HG03135 (cell line): ENCODE results near the gene CKAP2L.
"Not testable (repeated sequence)": the region's sequence is repeated elsewhere in the genome, so short reads cannot be mapped to it uniquely, and the experiment has no call there.

Experiments
- ATAC-seq: cut with Tn5 transposase; IDR thresholded peaks from one replicate; pipeline ENCODE4 v1.9.1; 2021; ENCODE audit warnings: mild to moderate bottlenecking, moderate library complexity; ENCODE audit not compliant: unreplicated experiment

Gene CKAP2L

GRCh38 chr2:112726487-112727190 lies 37.8 kb downstream of the CKAP2L start:
- peak; percentile 76 for ATAC-seq

- ATAC-seq, result peak; percentile 42
Observed at GRCh38 chr2:112725545-112726457, 38.6 kb downstream of the CKAP2L start.

- ATAC-seq, result no peak
Observed at GRCh38 chr2:112724591-112725525, 39.6 kb downstream of the CKAP2L start.

GRCh38 chr2:112723995-112724394 lies 40.4 kb downstream of the CKAP2L start:
- no peak for ATAC-seq

GRCh38 chr2:112723547-112723940 lies 40.9 kb downstream of the CKAP2L start:
- ATAC-seq, result no peak

GRCh38 chr2:112722816-112723546 lies 41.4 kb downstream of the CKAP2L start:
- ATAC-seq, result no peak

- no peak for ATAC-seq
Observed at GRCh38 chr2:112721819-112722522, 42.4 kb downstream of the CKAP2L start.

- no peak for ATAC-seq
Observed at GRCh38 chr2:112720785-112721184, 43.6 kb downstream of the CKAP2L start, which contains the start of gene NT5DC4. Gene NT5DC4 (plus strand): TSS chr2:112721020. CDS start chr2:112721080, 60 bp downstream.

- no peak for ATAC-seq
Observed at GRCh38 chr2:112718863-112719370, 45.5 kb downstream of the CKAP2L start.

GRCh38 chr2:112716826-112717352 lies 47.5 kb downstream of the CKAP2L start:
- not testable (repeated sequence) for ATAC-seq

- not testable (repeated sequence) for ATAC-seq
Observed at GRCh38 chr2:112716094-112716493, 48.3 kb downstream of the CKAP2L start.

- no peak for ATAC-seq
Observed at GRCh38 chr2:112714836-112715631, 49.4 kb downstream of the CKAP2L start.

- no peak for ATAC-seq
Observed at GRCh38 chr2:112714331-112714730, 50.1 kb downstream of the CKAP2L start.

- ATAC-seq, result no peak
Observed at GRCh38 chr2:112713926-112714325, 50.5 kb downstream of the CKAP2L start.

GRCh38 chr2:112713585-112713925 lies 50.9 kb downstream of the CKAP2L start:
- ATAC-seq, result no peak

- no peak for ATAC-seq
Observed at GRCh38 chr2:112712903-112713584, 51.4 kb downstream of the CKAP2L start.

GRCh38 chr2:112712465-112712864 lies 51.9 kb downstream of the CKAP2L start:
- ATAC-seq, result no peak
